ENCODE measurements around the gene MRPS26. TPM values are rescaled to one million over a fixed set of nuclear protein-coding genes. Genes with fewer than 3 reads are reported as not detected.
A peak's percentile ranks its signal among the peaks of the same experiment; 100 is the strongest.

Gene MRPS26
- total RNA-seq, 1 experiment from 2014 or later: 84.3 TPM

- peak; percentile 78 for ATAC-seq
- H3K4me3 ChIP-seq (replicated peaks in 1 of 2; ENCODE audit: low read depth in 1 of 2, low read length in 2 of 2): peak overlapping the region; percentile 73 to 97
- H2AFZ ChIP-seq (ENCODE audit: low read depth, low read length, poor library complexity, severe bottlenecking): peak overlapping the region; percentile 29
- BruUV-seq (replicated peaks): TSS peak; percentile 52
- ChIA-PET RAD21 (ENCODE audit: low non-redundant PET in 1 of 2, low total read pairs in 2 of 2, uncharacterized antibody in 2 of 2, unreplicated experiment in 2 of 2) (interaction anchor here in 1 of 2 experiments (0.7 kb wide), 1 partner anchor 28 kb away, joined by 7 read pairs; no protein-coding TSS in a partner anchor), POLR2A (no interaction called here), CTCF (interaction anchor here (1.2 kb wide), 1 partner anchor 9 kb away, joined by 6 read pairs; no protein-coding TSS in a partner anchor)
- H3K4me1 ChIP-seq (ENCODE audit: control insufficient read depth in 1 of 2, insufficient read depth in 2 of 2, low read length in 2 of 2): peaks cover 4 to 27% of the 10 kb centered on the region in 2 experiments; a peak in 3 of 4 replicates
- no peaks in the 10 kb centered on the region for H4K20me1 ChIP-seq (ENCODE audit: insufficient read depth)
- H3K36me3 ChIP-seq (ENCODE audit: control insufficient read depth in 1 of 2, insufficient read depth in 2 of 2, low read length in 2 of 2): peaks cover 5 to 13% of the 10 kb centered on the region in 2 experiments; a peak in 2 of 4 replicates
- peak overlapping the region; percentile 88 for H3K9ac ChIP-seq (ENCODE audit: low read length)
- H3K9me3 ChIP-seq (ENCODE audit: control insufficient read depth in 1 of 2, insufficient read depth in 1 of 2, low read depth in 1 of 2, low read length in 2 of 2): no peaks in the 10 kb centered on the region
- H3K4me2 ChIP-seq (ENCODE audit: low read length): peak overlapping the region; percentile 97
- H3K27me3 ChIP-seq (ENCODE audit: insufficient read depth, low read length): no peaks in the 10 kb centered on the region
- H3K27ac ChIP-seq (ENCODE audit: low read depth, low read length): peak overlapping the region; percentile 87
- peaks cover 27% of the 10 kb centered on the region for H3K79me2 ChIP-seq (ENCODE audit: insufficient read depth, low read length)
- TF ChIP-seq POLR2A (IDR thresholded peaks at IDR 0.05; ENCODE audit: borderline replicate concordance, extremely low read depth, insufficient read depth, insufficient read length) (no peak), EZH2phosphoT487 (IDR thresholded peaks at IDR 0.05; ENCODE audit: borderline replicate concordance) (no peak), EGR1 (IDR thresholded peaks at IDR 0.05; ENCODE audit: low read depth) (no peak)
- no peak for DNase-seq (ENCODE audit: low read depth, low spot score)
- intact Hi-C loops (cut with micrococcal nuclease): no loop called here
- H3K9me2 ChIP-seq (ENCODE audit: insufficient read depth): no peaks in the 10 kb centered on the region
These were observed 623 bp upstream of the MRPS26 start for GRCh38 chr20:3045042-3045815.

- H3K9me3 ChIP-seq (ENCODE audit: control insufficient read depth in 1 of 2, insufficient read depth in 1 of 2, low read depth in 1 of 2, low read length in 2 of 2): no peaks in the 10 kb centered on the region
- no peaks in the 10 kb centered on the region for H3K27me3 ChIP-seq (ENCODE audit: insufficient read depth, low read length)
- peaks cover under 1 to 28% of the 10 kb centered on the region in 2 experiments; a peak in 3 of 4 replicates for H3K4me1 ChIP-seq (ENCODE audit: control insufficient read depth in 1 of 2, insufficient read depth in 2 of 2, low read length in 2 of 2)
- ATAC-seq (peak; percentile 21), DNase-seq (ENCODE audit: low read depth, low spot score) (peak; percentile 34)
- H3K4me3 ChIP-seq (replicated peaks in 1 of 2; ENCODE audit: low read depth in 1 of 2, low read length in 2 of 2): peak overlapping the region; percentile 73 to 97
- peak overlapping the region; percentile 87 for H3K27ac ChIP-seq (ENCODE audit: low read depth, low read length)
- no peaks in the 10 kb centered on the region for H3K9me2 ChIP-seq (ENCODE audit: insufficient read depth)
- ChIA-PET CTCF (interaction anchor here (0.9 kb wide), 1 partner anchor 230 kb away, joined by 3 read pairs; no protein-coding TSS in a partner anchor), RAD21 (ENCODE audit: low non-redundant PET in 1 of 2, low total read pairs in 2 of 2, uncharacterized antibody in 2 of 2, unreplicated experiment in 2 of 2) (interaction anchor here in 1 of 2 experiments (0.6 kb wide), 1 partner anchor 94 kb away, joined by 4 read pairs; no protein-coding TSS in a partner anchor), POLR2A (no interaction called here)
- H2AFZ ChIP-seq (ENCODE audit: low read depth, low read length, poor library complexity, severe bottlenecking): no peak overlapping the region
- peaks cover 27% of the 10 kb centered on the region for H3K79me2 ChIP-seq (ENCODE audit: insufficient read depth, low read length)
- peak overlapping the region; percentile 97 for H3K4me2 ChIP-seq (ENCODE audit: low read length)
- H3K9ac ChIP-seq (ENCODE audit: low read length): peak overlapping the region; percentile 88
- no peaks in the 10 kb centered on the region for H4K20me1 ChIP-seq (ENCODE audit: insufficient read depth)
- TF ChIP-seq ZFX (IDR thresholded peaks at IDR 0.05) (peak; percentile 73), SIN3A (IDR thresholded peaks at IDR 0.05; ENCODE audit: low read depth) (no peak)
- peaks cover 5 to 13% of the 10 kb centered on the region in 2 experiments; a peak in 2 of 4 replicates for H3K36me3 ChIP-seq (ENCODE audit: control insufficient read depth in 1 of 2, insufficient read depth in 2 of 2, low read length in 2 of 2)
- BruUV-seq (replicated peaks): no TSS peak
- intact Hi-C loops (cut with micrococcal nuclease): no loop called here
These were observed 1.0 kb downstream of the MRPS26 start for GRCh38 chr20:3046677-3047462.

Data from HCT116 (cell line).